ENCODE data around the gene MAFG.

DNA sequence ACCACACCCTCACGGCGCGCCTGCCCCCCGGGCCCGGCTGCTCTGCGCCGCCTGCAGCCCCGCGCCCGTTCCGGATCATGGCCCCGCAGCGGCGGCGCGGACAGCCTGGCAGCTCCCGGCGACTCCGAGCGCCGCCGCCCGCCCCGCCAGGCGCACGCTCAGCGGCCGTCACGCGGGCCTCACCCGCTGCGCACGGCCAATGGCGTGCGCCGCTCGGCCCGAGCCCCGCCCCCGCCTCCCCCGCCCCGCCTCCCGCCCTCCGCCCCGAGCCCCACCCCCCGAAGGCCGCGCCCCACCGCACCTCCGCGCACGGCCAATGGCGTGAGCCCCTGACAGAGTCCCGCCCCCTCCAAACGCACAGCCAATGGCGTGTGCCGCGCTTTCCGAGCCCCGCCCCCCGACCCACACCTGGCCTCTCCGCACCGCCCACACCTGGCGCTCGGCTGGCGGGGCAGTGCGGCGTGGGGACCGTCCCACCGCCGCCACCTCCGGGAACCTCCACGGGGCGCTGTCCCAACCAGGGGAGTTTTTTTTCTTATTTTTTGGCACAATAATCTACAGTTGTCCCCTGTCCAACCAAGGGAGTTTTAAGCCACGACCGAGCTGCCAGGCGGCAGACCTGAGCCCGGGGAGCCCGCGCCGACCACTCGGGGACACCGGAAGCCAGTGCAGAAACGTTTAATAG, 16.1 kb downstream of the MAFG start, which contains the start of gene PCYT2:
- no peak for TF ChIP-seq EZH2phosphoT487 (IDR thresholded peaks at IDR 0.05; ENCODE audit: borderline replicate concordance, low read length)
- peak; percentile 34; the same call in 1 of the 2 replicates for TF ChIP-seq CTCF (conservative IDR thresholded peaks at IDR 0.05; ENCODE audit: low read depth, low read length)
